CD4-positive, alpha-beta T cell treated with Interferon alpha-2 for 1 hour (primary cell): ENCODE data around the gene SPOPL.
"Not testable (repeated sequence)": the region's sequence is repeated elsewhere in the genome, so short reads cannot be mapped to it uniquely, and the experiment has no call there.

ENCODE experiments used
- DNase-seq, 2 donors: peaks; one replicate each; pipeline ENCODE4 v3.0.0-alpha.2; 2020 to 2022

The SPOPL gene

DNA sequence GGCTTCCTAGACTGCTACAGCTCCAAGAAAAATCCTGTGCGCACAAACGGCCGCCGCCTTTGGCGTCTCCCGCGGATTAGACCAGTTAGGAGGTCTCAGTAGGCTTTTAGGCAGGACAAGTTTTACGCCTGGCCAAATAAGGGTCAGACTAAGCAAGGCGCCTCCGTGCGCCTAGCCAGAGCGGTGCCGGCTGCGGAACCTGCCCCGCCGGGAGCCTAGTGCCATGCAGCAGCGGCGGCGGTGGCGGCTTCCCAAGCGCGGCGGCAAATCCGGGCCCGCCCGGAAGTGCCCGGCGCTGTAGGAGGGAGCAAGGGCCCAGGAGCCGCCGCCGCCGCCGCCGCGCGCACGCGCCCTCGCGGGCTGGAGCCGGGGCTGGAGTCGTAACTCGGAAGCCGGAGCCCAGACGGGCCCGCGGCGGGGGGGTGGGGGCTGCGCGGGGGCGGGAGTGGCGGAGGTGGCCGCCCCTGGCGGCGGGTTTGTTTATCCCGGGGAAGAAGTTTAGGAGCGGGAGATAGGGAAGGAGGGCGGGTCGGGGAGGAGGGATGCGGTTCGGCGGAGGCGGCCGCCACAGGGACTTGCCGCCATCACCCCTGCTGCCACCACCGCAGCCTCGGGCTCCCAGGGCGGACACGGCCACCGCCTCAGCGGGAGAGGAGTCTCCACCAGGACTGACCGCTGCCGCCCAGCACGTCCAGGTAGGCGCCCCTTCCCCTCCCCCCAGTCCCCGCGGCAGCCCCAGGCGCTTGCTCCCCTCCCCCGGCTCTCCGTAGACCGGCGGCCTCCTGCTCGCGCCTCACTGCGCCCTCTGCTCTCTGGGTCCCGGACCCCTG is at the start of gene SPOPL:
Gene SPOPL (plus strand): TSS at position 346 of the 830 bp plus-strand sequence. CDS start 48,447 bp downstream, outside the sequence.
- DNase-seq = peak; percentile 86 to 88

DNA sequence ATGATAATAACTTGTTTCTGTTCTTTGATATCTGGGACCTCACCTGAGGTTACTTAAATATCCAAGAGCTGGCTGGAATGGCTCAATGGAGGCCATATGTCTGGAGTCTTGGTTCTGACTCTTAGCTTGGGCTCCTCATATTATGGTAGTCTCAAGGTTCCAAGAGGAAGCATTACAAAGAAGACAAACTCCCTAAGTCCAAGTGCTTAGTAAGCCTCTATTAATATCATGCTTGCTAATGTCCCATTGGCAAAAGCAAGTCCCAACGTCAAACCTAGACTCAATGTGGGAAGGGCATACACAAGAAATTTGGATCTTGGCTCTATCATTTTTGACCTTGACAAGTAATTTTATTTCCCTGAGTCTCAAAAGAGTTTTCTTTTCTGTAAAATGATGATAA is 49.2 kb upstream of the SPOPL start:
- DNase-seq = no peak

DNA sequence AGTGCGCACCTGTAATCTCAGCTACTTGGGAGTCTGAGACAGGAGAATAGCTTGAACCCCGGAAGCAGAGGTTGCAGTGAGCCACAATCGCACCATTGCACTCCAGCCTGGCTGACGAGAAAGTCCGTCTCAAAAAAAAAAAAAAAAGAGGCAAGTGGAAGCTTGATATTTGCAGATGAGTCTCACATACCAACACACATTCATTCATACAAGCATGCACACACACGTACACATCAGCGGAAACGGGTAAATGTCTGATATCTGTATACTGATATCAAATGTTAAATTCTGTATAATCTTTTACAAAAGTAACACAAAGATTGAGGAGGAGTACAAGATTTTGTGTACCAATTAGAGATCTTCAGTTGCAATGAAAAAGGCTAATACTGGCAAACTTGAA is 47.8 kb upstream of the SPOPL start:
- DNase-seq = no peak

DNA sequence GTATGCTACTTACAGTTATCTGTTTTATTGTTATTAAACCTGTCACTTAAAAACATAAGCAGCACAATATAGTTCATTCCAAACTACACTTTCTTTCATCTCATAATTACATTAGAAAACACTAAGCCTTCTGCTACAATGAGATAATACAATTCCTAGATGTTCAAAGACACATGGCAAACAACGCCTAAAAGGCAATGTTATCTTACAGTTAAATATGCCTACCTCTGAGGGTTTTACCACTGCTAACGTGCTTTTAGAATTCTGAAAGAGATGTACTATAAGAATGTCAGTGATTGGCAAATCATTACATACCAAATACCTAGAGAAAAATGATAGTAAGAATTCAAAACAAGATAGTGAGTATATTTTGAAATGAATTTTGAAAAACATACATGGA is 46.8 kb upstream of the SPOPL start:
- DNase-seq = no peak

DNA sequence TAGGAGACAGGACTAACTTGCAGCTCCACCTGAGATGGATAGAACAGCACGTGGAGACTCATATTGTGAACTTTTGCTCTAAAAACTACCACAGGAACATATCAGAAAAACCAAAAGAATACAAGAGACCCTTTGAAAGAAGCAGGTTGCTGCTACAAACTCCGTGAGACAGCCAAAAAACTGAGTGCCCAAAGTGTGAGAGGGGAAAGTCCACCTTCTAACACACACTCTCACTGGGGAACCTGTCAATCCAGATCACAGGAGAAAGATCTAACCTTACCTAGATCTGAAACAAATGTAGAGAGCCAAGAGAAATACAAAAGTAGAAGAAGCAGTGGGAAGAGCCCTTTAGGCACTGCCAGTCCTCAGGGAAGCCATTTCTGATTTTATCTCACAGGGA is 46.3 kb upstream of the SPOPL start:
- DNase-seq = no peak

DNA sequence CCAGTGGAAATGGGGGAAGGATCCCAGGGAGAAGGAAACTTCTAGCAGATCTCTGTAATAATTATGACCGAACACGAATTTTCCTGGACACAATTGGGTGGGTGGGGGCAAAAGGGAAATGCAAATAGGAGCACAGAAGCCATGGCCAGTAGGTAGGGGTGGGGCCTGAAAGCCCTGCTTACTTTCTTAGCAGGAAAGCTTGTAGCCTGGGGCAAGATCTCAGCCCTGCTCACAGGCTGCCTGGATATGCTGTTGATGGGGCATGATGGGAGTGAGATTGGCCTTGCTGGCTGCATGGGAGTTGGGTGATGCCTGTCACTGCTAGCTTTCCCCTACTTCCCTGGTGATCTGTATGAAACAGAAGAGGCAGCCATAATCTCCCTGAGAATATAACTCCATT is 45.9 kb upstream of the SPOPL start:
- no peak for DNase-seq

DNA sequence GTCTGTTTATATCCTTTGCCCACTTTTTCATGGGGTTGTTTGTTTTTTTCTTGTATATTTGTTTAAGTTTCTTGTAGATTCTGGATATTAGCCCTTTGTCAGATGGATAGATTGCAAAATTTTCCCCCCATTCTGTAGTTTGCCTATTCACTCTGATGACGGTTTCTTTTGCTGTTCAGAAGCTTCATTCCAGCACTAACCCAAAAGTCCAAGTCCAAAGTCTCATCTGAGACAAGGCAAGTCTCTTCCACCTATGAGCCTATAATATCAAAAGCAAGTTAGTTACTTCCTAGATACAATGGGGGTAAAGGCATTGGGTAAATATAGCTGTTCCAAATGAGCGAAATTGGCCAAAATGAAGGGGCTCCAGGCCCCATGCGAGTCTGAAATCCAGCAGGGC is 38.9 kb upstream of the SPOPL start:
- DNase-seq = not testable (repeated sequence)

DNA sequence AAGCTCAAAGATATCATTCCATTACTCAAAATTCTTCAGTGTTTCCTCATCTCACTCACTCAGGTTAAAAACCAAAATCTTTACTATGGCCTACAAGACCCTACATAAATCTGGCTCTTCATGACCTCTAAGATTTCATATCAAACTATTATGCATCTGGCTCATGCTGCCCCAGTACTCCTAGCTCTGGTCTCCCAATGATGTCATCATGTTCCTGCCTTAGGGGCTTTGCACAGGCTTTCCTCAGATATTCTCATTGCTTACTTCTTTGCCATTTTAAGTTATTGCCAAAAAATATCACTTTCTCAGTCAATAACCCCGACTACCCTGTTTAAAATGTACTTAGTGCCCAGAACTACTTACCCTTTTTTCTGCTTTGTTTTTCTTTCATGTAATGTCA is 33.0 kb upstream of the SPOPL start:
- DNase-seq = no peak

DNA sequence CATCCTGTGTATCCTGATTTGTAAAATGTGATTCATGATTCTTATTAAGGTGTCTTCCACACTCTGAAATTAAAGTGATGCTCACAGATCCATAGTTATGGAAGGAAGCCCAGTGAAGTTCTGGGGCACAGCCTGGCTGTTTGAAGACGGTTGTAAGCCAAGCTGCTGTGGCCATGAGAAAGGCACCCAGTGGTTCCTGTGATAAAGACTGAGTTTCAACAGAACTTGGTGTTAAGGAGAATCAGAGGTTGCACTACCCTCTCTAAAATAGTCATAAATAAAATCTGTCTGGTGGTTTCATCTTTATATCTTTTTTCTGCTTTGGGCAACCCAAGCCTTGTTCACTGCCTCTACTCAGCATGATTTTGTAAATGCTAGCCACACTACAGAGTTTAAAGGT is 32.2 kb upstream of the SPOPL start:
- no peak for DNase-seq

DNA sequence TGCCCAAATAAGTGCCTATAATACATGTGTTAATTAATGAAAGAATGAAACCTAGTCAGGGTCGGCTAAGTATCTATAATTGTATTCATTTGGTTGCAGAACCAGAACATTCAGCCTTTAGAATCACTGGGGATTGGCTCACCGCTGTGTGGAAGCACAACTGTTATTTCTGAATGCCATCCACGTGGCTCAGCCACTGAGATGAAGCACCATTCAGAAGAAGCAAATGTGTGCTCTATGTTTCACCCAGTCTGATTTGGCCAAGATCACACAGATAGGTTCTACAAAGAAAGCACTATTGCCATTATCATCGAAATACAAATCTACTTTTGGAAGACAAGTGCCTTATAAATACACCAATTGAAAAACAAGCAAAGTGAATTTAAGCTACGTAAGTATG is 30.6 kb upstream of the SPOPL start:
- DNase-seq = no peak

DNA sequence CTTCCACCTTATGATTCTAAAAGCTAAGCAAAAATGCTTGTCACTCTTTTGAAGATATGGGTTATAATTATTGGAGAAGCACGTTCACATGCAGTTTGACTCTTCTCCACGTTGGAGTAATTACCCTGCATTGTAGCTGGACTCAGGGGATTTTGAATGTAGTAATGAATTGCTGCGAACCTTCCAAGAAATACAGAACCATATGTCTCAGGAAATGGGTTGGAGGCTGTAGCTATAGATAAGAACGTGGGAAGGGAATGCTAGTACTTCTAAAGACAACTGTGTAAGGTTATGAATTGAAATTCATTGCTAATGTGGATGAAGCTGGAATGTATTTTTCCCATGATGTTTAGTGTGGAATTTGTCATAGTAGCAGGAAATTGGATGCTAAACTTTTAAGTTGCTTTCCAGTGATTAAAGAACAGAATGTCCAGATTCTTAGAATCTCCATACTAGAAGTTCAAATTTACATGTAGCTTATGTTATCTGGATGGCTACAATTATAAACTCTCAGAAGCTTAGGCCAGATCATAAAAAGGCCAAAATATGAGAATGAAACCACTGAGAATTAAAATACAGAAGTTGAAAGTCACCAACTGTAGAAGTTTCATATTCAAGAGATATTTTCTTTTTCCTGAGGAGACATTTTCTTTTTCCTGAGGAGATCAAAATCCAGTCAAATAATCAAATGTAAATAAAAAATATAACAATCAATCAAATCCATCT is 27.3 kb upstream of the SPOPL start:
- no peak for DNase-seq

DNA sequence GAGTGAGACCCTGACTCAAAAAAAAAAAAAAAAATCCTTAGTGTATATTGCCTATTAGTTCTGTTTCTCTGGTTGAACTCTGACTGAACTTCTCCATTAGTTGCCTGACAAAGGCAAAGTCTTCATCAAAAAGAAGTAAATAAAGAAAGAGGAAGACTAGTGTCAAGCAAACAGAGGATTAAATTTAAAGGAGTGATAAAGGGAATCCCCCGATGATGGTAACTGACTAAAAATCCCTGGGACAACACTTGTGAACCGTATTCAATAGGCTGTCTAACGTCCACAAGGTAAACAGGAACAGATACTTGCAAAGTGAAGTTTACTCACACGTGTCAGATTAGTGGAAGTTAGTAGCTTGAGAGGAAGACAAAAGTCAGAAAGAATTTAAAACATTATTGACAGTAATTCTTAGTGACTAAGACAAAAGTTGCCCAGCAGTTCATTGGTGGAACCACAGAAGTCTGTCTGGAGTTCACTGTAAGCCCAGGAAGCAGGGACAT is 26.2 kb upstream of the SPOPL start:
- peak in 1 of 2 donors; percentile 2 for DNase-seq

DNA sequence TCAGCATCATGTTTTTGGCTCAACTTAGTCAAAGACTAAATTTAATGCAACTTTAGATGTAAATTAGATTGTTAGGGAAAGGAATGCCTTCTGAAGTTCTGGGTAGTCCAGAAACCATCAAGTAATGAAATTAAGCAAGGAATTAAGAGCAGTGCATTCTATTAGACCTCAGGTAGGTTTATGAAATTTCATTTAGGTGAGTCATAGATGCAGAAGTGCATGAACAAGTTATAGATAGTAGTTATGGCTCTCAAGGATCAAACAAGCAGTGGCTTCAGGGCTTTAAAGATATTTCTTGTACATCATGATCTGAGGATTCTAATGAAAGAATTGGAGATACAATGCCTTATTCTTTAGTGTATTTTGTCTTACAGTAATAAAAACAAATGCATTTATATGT is 25.4 kb upstream of the SPOPL start:
- no peak for DNase-seq

DNA sequence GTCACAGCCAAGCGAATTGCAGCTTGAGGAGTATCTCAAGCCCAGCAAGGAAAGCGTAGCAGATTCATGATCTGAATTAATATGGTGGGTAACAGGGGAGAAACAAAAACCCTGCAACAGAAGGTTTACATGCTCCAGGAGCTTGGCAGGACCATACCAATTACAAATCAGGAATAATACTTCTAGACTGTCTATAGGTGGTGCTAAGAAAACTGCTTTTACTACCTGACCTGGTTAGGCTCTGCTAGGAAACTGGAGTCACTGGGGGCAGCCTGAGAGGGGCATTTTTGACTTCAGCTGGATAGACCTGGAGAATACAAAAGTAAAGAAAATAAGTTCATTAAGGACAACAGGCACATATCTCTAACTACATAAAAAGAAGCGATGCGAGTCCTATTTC is 24.6 kb upstream of the SPOPL start:
- no peak for DNase-seq

DNA sequence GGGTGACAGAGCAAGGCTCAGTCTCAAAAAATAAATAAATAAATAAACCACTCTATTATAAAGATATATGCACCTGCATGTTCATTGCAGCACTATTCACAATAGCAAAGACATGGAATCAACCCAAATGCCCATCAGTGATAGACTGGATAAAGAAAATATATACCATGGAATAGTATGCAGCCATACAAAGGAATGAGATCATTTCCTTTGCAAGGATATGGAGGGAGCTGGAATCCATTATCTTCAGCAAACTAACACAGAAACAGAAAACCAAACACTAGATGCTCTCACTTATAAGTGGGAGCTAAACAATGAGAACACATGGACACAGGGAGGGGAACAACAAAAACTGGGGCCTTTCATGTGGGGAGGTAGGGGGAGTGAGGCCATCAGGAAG is 18.8 kb upstream of the SPOPL start:
- not testable (repeated sequence) for DNase-seq

DNA sequence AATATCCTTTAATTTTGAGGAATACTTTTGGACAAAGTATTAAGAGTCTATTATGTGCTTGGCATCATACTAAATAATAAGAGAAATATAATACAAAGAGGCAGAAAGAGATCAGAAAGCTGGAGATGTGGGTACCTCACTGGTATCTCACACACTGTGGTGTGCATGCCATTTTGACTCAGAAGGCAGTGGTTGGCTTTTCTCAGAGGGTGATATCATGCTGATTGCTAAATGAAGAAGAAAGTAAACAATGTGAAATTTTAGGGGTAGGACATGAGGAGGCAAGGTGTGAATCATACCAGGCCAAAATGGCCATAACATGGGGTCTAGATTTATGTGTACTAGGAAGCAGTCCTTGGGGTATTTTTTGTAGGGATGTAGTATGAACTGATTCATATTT is 16.6 kb upstream of the SPOPL start:
- no peak for DNase-seq

DNA sequence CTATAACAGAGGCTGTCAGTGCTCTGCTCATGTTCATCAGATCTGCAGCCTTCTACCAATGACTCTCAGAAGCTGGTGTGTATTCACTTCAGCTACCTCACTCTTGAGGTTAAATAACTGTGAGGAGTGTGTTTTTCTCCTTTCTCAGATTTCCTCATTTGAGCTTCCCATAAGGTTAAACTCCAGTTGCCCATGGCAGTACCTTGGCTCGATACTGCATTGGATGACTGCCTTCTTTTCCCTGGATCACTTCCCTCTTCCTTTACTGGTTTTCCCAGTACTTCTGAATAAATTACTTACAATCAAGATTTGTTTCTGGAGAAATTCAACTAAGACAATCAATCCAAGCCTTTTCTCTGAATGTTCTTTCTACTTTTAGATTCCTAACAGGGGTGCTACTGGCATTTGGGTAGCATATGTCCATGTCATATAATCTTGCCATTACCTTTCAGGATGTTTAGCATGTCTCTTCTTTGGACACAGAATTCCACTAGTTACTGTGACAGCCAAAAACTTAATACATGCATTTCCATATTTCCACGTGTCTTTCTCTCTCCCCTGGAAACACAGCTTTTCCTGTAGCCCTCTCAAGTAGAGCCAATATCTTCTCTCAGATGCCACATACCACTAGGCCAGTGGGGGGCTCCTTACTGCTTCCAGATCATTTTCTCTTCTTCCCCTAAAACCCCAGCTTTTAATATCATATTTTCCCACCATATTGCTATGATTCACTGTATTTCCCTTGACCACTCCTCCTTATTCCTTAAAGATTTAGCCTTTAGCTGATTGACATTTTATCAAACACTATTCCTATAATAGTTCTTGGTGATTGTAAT is 15.0 kb upstream of the SPOPL start:
- DNase-seq = no peak

DNA sequence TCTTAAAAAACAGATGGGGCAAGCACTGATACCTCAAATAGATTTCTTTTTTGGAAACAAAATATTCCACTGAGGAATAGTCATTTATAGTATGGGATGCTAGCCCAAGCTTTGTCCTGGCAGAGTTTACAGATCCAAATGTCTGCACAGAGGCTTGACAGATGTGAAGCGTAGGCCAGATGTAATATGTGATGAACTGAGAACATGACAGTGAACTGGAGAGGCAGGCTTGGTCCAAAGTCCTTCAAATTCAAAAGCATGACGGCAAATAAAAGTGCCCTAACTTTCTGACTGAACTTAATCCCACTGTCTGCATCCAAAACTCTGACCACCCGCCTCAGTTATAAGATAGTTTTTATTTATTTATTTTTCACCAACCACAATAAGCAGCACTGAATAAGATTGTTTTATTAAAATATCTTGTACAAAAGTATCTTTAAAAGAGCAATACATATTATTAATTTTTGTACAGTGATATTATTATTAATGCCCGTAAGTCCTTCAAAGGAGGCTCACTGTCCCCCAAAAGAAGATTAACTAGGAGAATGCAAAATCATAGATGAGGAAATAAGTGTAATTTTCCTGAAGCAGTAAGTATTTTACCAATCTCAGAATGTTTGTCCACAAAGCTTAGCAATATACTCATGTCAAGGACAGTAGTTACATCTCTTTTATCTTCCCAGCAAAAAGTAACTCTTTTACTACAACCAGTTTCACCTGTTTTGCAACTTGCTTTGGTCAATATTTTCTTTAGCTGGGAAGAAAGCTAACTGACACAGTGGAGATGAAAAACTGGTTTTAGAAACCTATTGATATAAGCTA is 10.7 kb upstream of the SPOPL start:
- DNase-seq = no peak

DNA sequence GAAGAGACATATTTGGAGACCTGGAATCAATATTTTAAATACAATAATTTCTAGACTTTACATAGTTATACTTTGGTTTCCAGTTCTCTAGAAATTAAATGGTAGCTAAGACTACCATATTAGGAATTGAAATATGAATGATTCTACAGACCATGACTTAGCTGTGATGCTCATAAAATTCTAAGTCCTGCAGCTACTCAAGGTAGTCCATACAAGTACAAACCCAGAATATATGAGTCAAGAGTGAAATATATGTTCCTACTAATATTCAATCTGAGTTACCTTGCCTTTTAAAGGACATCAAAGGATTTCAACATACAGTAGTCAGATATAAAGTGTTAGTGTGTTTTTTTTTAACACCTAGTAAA is 10.1 kb upstream of the SPOPL start:
- DNase-seq = no peak

DNA sequence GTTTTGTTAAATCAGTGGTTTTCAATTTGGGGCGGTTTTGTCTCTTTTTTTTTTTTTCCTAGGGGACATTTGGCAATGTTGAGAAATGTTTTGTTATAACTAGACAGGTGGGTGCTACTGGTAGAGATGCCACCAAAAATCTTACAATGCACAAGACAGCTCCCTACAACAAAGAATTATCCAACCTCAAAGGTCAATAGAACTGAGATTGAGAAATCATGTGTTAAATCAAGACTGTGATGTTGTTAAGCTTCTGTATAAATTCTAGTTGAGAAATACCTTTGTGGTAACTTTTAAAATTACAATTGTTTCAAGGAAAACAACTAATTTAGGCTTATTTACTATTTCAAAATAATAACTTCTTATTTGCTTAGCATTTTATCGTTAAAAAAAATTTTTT is 9.4 kb upstream of the SPOPL start:
- no peak for DNase-seq

DNA sequence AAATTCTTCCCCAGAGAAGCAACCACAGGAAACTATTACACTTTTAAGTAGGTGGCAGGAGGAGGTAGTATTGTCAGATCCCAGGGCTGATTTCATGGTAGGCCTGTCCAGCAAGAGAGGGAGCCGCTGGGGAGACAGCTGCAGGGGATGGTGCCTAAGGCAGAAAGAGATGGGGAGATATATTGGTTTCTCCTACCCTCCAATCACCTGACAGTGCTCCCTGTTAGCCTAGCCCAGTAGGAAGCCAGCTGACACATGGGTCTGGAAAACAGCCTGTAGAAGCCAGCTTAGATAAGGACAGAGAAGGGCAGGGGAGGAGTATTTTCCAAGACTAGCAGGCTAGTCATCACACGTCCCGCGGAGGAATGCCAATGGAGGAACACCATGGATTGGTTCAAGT is 8.2 kb upstream of the SPOPL start:
- DNase-seq = no peak

DNA sequence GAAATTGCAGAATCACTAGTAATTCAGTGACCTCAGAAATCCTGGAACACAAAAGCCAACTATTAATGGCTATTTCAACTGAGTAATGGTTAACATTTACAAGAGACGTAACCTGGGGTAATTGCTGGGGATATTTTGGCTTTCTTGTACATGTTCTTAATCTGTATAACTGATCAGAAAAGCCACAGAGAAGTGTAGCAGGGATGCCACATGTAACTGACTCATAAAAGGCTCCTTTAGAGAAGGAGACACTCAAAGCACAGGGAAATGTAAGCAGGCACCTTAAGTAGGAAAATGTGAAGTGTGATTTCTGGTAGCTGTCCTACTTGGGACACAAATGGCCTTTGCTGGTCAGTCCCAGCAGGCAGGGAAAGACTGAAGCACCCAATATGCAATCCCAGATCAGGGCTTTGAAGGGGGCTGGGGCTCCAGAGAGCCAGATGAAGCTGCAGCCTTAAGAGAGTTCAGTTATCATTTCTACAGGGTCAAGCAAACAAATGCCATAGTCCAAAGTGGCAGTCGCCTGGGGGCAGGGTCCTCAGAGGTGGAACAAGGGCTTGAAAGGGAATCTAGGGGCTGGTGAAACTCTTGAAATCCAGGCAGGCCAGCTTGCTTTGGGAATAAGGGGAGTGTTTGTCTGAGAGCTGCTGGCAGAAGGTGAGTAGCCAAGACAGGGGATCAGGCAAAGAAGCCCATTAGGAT is 7.2 kb upstream of the SPOPL start:
- no peak for DNase-seq
